GM12878 (cell line): ENCODE data around the gene PDGFA. TPM values are rescaled to one million over a fixed set of nuclear protein-coding genes. Genes with fewer than 3 reads are reported as not detected.

ENCODE experiments used
- CHD1 ChIP-seq: IDR thresholded peaks from 2 replicates; pipeline ENCODE4 v1.6.1; 2012; ENCODE audit warnings: low read depth, low read length, improper control_type of control experiment
- CUX1 ChIP-seq: IDR thresholded peaks from 2 replicates; pipeline ENCODE4 v1.6.1; 2012; ENCODE audit warnings: improper control_type of control experiment, low read depth, low read length; ENCODE audit not compliant: insufficient replicate concordance
- IKZF1 ChIP-seq: fragments of 450-650 bp; conservative IDR thresholded peaks from 2 replicates; pipeline ENCODE4 v1.6.1; 2017; ENCODE audit warnings: antibody characterized with exemption, mild to moderate bottlenecking
- POLR2AphosphoS2 ChIP-seq: IDR thresholded peaks from 2 replicates; pipeline ENCODE4 v1.6.1; 2011; ENCODE audit warnings: low read depth, mild to moderate bottlenecking, low read length, improper control_type of control experiment, moderate library complexity
- POLR2AphosphoS5 ChIP-seq: IDR thresholded peaks from 2 replicates; pipeline ENCODE4 v1.6.1; 2011; ENCODE audit warnings: mild to moderate bottlenecking, low read length, inconsistent platforms
- PRDM15 ChIP-seq: fragments of 450-650 bp; formaldehyde crosslinking; IDR thresholded peaks from 2 replicates; pipeline ENCODE4 v1.4.0; 2020; ENCODE audit warnings: mild to moderate bottlenecking, moderate library complexity
- polyA plus RNA-seq, 11 experiments: library from polyadenylated mRNA; depleted of rRNA in 4 of 11; unstranded in 6 of 11; stranded (reverse) in 5 of 11; fragments of >200 nt; fragmentation: Nextera tagmentation in 4 of 11; fragmentation: Illumina TruSeq in 1 of 11; extraction: Ambion mirVana in 4 of 11; extraction: Trizol in 1 of 11; gene quantifications; 1 replicate in 1 of 11; 2 replicates in 10 of 11; pipeline versions ENCODE4 v1.2.1 to v1.2.3, GENCODE V29; 2011 to 2016; ENCODE audit warnings: inconsistent platforms in 2 of 11, missing spikeins in 2 of 11, low read depth in 1 of 11
- total RNA-seq, 4 experiments: library from RNA; depleted of rRNA in 3 of 4; stranded (reverse); fragments of >200 nt in 3 of 4; fragmentation: Illumina TruSeq in 1 of 4; extraction: Trizol in 1 of 4; gene quantifications; 2 replicates each; pipeline versions ENCODE4 v1.2.1 to v1.2.3, GENCODE V29; 2013 to 2021
- TF ChIP-seq, protein P1 (sequence below), 3 experiments: IDR thresholded peaks in 2 of 3; conservative IDR thresholded peaks in 1 of 3; 2 replicates each; pipeline ENCODE4 v1.5.1; 2011; ENCODE audit warnings: low read depth in 3 of 3, low read length in 3 of 3, mild to moderate bottlenecking in 3 of 3, control low read depth in 2 of 3, moderate library complexity in 2 of 3, inconsistent platforms in 1 of 3, mixed read lengths in 1 of 3; ENCODE audit not compliant: control insufficient read depth in 2 of 3, insufficient read depth in 1 of 3; ENCODE audit errors: extremely low read depth in 1 of 3

The PDGFA gene
- total and polyA plus RNA-seq, 10 of the 15 experiments (the other 5 are each of a cell fraction or from before 2014, with no cell fraction given): 2.5 to 10.0 (median 5.6) TPM

DNA sequence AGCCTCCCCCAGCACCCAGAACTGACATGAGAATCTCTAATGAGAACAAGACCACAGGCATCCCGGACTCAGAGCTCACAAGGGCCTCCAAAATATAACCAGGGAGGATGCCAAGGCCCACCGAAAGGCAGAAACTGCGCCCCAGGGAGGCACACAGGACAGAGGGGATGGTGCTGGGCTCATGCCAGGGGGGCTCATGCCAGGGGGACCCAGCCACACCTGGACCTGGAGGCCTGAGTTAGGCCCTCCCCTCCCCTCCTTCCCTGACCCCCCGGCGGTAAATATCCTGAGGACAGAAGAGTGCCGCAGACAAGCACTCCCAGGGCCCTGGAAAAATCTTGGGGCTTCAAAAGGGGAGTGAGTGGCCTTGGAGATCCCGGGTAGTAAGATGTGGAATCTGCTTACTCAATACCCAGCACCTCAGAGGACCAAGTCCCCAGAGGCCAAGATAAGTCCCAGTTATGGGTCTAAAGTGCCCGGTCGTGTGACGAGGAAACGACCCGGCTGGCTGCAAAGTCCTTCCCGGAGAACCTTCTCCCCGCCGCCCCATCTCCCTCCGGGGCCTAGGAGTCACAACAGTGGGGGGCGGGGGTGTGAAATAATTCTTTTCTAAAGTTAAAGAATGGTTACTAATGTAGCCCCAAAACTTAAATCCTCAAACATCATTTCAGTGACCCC lies 11.9 kb downstream of the PDGFA start (continued):
- no peak for TF ChIP-seq CUX1
- TF ChIP-seq IKZF1: no peak
- no peak for TF ChIP-seq POLR2AphosphoS2
- no peak for TF ChIP-seq PRDM15 (CRISPR knock-in tag)
- TF ChIP-seq, protein P1, sequence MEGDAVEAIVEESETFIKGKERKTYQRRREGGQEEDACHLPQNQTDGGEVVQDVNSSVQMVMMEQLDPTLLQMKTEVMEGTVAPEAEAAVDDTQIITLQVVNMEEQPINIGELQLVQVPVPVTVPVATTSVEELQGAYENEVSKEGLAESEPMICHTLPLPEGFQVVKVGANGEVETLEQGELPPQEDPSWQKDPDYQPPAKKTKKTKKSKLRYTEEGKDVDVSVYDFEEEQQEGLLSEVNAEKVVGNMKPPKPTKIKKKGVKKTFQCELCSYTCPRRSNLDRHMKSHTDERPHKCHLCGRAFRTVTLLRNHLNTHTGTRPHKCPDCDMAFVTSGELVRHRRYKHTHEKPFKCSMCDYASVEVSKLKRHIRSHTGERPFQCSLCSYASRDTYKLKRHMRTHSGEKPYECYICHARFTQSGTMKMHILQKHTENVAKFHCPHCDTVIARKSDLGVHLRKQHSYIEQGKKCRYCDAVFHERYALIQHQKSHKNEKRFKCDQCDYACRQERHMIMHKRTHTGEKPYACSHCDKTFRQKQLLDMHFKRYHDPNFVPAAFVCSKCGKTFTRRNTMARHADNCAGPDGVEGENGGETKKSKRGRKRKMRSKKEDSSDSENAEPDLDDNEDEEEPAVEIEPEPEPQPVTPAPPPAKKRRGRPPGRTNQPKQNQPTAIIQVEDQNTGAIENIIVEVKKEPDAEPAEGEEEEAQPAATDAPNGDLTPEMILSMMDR (IDR thresholded peaks at IDR 0.05 in 2 of 3, conservative IDR thresholded peaks at IDR 0.05 in 1 of 3; ENCODE audit: control insufficient read depth in 2 of 3, extremely low read depth in 1 of 3, insufficient read depth in 1 of 3, low read depth in 3 of 3, low read length in 3 of 3): no peak
- TF ChIP-seq CHD1: no peak
- TF ChIP-seq POLR2AphosphoS5: no peak
